ENCODE results near the gene TENM3.

Gene TENM3

DNA sequence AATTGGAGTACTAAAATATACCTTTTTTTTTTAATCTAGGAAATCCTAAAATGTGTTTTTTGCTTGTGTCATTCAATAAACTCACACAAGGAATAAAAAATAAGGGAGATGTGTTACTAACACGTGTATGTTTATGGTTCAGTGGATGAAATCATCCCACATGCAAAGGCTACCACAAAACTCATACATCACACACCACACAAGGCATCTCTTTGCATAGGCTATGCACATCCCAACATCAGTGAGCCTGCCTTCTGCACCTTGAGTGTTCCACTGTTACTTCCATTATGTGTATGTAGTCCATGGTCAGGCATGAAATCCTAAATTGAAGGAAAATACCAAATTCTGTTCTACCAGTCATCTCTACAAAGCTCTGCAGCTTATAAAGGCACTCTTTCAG lies 460.9 kb downstream of the TENM3 start:
- Histone ChIP-seq H3K36me3 (ENCODE audit: low read length) (no peaks in the 10 kb centered on the region), H3K27me3 (ENCODE audit: low read length) (no peaks in the 10 kb centered on the region), H3K4me3 (ENCODE audit: insufficient read depth, low read length, poor library complexity, severe bottlenecking) (no peak overlapping the region), H4K20me1 (ENCODE audit: low read depth, low read length) (no peaks in the 10 kb centered on the region), H3K4me2 (ENCODE audit: low read depth, low read length, poor library complexity, severe bottlenecking) (no peak overlapping the region), H3K9me3 (ENCODE audit: insufficient read depth, low read length) (no peaks in the 10 kb centered on the region), H3F3A (ENCODE audit: insufficient read depth) (no peaks in the 10 kb centered on the region), H3K9me2 (replicated peaks; ENCODE audit: insufficient read depth, low read length) (no peaks in the 10 kb centered on the region), H2AFZ (ENCODE audit: low read depth, low read length, severe bottlenecking) (no peak overlapping the region), H3K79me2 (ENCODE audit: insufficient read depth, low read length) (no peaks in the 10 kb centered on the region), H3K9ac (ENCODE audit: low read length) (no peak overlapping the region), H3K27ac (ENCODE audit: low read depth, low read length) (no peak overlapping the region)
- no peak for TF ChIP-seq EZH2phosphoT487 (conservative IDR thresholded peaks at IDR 0.05; ENCODE audit: low read length)
- TF ChIP-seq, protein P1, sequence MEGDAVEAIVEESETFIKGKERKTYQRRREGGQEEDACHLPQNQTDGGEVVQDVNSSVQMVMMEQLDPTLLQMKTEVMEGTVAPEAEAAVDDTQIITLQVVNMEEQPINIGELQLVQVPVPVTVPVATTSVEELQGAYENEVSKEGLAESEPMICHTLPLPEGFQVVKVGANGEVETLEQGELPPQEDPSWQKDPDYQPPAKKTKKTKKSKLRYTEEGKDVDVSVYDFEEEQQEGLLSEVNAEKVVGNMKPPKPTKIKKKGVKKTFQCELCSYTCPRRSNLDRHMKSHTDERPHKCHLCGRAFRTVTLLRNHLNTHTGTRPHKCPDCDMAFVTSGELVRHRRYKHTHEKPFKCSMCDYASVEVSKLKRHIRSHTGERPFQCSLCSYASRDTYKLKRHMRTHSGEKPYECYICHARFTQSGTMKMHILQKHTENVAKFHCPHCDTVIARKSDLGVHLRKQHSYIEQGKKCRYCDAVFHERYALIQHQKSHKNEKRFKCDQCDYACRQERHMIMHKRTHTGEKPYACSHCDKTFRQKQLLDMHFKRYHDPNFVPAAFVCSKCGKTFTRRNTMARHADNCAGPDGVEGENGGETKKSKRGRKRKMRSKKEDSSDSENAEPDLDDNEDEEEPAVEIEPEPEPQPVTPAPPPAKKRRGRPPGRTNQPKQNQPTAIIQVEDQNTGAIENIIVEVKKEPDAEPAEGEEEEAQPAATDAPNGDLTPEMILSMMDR (IDR thresholded peaks at IDR 0.05; ENCODE audit: insufficient read depth, low read length, poor library complexity, severe bottlenecking): no peak

DNA sequence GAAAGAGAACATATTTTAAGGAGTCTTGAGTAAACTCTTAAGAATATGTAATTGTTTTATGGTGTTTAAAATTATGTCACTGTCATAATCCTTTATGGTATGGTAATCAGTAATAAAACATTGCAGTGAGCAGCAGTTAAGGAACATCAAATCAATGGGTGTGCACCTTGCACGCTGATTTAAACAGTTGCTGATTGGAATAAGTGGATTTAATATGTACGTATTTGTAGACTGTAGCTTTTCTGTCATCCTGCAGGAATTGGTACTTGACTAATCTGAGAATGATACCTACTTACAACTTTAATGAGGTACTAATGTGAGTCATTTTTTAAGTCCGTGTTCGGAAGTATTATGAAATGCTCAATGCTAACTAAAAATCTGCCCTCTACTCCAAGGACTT lies 461.7 kb downstream of the TENM3 start:
- no peaks in the 10 kb centered on the region for H3K9me2 ChIP-seq (replicated peaks; ENCODE audit: insufficient read depth, low read length)
- no peaks in the 10 kb centered on the region for H3K79me2 ChIP-seq (ENCODE audit: insufficient read depth, low read length)
- H3F3A ChIP-seq (ENCODE audit: insufficient read depth): no peaks in the 10 kb centered on the region
- no peak overlapping the region for H2AFZ ChIP-seq (ENCODE audit: low read depth, low read length, severe bottlenecking)
- H3K9ac ChIP-seq (ENCODE audit: low read length): no peak overlapping the region
- H3K36me3 ChIP-seq (ENCODE audit: low read length): no peaks in the 10 kb centered on the region
- no peak overlapping the region for H3K4me3 ChIP-seq (ENCODE audit: insufficient read depth, low read length, poor library complexity, severe bottlenecking)
- TF ChIP-seq, protein P1 (IDR thresholded peaks at IDR 0.05; ENCODE audit: insufficient read depth, low read length, poor library complexity, severe bottlenecking): no peak
- H3K4me2 ChIP-seq (ENCODE audit: low read depth, low read length, poor library complexity, severe bottlenecking): no peak overlapping the region
- H3K27ac ChIP-seq (ENCODE audit: low read depth, low read length): no peak overlapping the region
- no peaks in the 10 kb centered on the region for H3K27me3 ChIP-seq (ENCODE audit: low read length)
- no peaks in the 10 kb centered on the region for H3K9me3 ChIP-seq (ENCODE audit: insufficient read depth, low read length)
- H4K20me1 ChIP-seq (ENCODE audit: low read depth, low read length): no peaks in the 10 kb centered on the region

DNA sequence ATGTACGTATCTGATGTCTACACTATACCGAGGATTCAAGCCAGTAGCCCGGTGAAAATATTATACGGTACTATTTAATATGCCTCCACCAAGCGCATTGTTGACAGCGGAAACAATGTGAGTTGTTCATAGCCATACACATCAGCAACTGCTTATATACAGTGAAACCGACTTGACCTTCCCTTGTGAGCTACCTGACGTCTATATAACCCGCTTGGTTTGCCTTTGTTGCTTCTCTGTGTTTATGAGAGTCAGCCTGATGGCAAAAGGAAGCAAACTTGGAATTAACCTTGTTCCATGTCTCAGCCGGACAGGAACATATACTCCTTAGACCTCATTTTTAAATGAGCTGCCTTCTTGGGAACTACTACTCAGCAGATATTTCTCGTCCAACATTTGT lies 462.2 kb downstream of the TENM3 start:
- no peaks in the 10 kb centered on the region for H3F3A ChIP-seq (ENCODE audit: insufficient read depth)
- TF ChIP-seq, protein P1 (IDR thresholded peaks at IDR 0.05; ENCODE audit: insufficient read depth, low read length, poor library complexity, severe bottlenecking): no peak
- TF ChIP-seq EZH2phosphoT487 (conservative IDR thresholded peaks at IDR 0.05; ENCODE audit: low read length): no peak
- H3K36me3 ChIP-seq (ENCODE audit: low read length): no peaks in the 10 kb centered on the region
- H3K9me2 ChIP-seq (replicated peaks; ENCODE audit: insufficient read depth, low read length): no peaks in the 10 kb centered on the region
- H3K9ac ChIP-seq (ENCODE audit: low read length): no peak overlapping the region
- no peak overlapping the region for H3K27ac ChIP-seq (ENCODE audit: low read depth, low read length)
- no peaks in the 10 kb centered on the region for H3K79me2 ChIP-seq (ENCODE audit: insufficient read depth, low read length)
- H4K20me1 ChIP-seq (ENCODE audit: low read depth, low read length): no peaks in the 10 kb centered on the region
- H2AFZ ChIP-seq (ENCODE audit: low read depth, low read length, severe bottlenecking): no peak overlapping the region
- no peak overlapping the region for H3K4me3 ChIP-seq (ENCODE audit: insufficient read depth, low read length, poor library complexity, severe bottlenecking)
- H3K9me3 ChIP-seq (ENCODE audit: insufficient read depth, low read length): no peaks in the 10 kb centered on the region
- no peak overlapping the region for H3K4me2 ChIP-seq (ENCODE audit: low read depth, low read length, poor library complexity, severe bottlenecking)
- H3K27me3 ChIP-seq (ENCODE audit: low read length): no peaks in the 10 kb centered on the region

DNA sequence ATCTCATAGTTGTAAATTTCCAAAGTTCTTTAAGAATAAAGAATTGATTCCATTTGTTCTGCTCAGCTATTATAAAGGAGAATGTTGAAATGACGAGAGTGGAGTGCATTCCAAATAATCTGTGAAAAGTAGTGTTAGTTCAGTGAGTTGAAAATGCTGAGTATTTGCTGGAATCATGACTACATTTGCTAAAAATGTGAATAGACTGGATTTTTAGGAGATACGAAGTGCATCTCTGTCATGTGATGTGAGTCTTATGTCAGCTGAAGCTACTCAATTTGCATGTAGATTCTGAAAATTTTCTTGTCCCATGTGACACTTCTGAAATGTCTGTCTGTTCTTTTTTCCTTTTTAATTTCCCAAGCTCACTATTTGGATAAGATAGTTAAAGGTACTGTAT lies 468.0 kb downstream of the TENM3 start:
- no peaks in the 10 kb centered on the region for H3F3A ChIP-seq (ENCODE audit: insufficient read depth)
- H3K9ac ChIP-seq (ENCODE audit: low read length): no peak overlapping the region
- H3K79me2 ChIP-seq (ENCODE audit: insufficient read depth, low read length): no peaks in the 10 kb centered on the region
- no peak overlapping the region for H2AFZ ChIP-seq (ENCODE audit: low read depth, low read length, severe bottlenecking)
- no peaks in the 10 kb centered on the region for H3K27me3 ChIP-seq (ENCODE audit: low read length)
- H3K4me2 ChIP-seq (ENCODE audit: low read depth, low read length, poor library complexity, severe bottlenecking): no peak overlapping the region
- no peak overlapping the region for H3K27ac ChIP-seq (ENCODE audit: low read depth, low read length)
- no peaks in the 10 kb centered on the region for H3K9me2 ChIP-seq (replicated peaks; ENCODE audit: insufficient read depth, low read length)
- H3K36me3 ChIP-seq (ENCODE audit: low read length): no peaks in the 10 kb centered on the region
- TF ChIP-seq, protein P1 (IDR thresholded peaks at IDR 0.05; ENCODE audit: insufficient read depth, low read length, poor library complexity, severe bottlenecking): no peak
- TF ChIP-seq EZH2phosphoT487 (conservative IDR thresholded peaks at IDR 0.05; ENCODE audit: low read length): no peak
- no peaks in the 10 kb centered on the region for H4K20me1 ChIP-seq (ENCODE audit: low read depth, low read length)
- H3K4me3 ChIP-seq (ENCODE audit: insufficient read depth, low read length, poor library complexity, severe bottlenecking): no peak overlapping the region
- no peaks in the 10 kb centered on the region for H3K9me3 ChIP-seq (ENCODE audit: insufficient read depth, low read length)
